ENCODE data around the gene PIAS4.

DNA sequence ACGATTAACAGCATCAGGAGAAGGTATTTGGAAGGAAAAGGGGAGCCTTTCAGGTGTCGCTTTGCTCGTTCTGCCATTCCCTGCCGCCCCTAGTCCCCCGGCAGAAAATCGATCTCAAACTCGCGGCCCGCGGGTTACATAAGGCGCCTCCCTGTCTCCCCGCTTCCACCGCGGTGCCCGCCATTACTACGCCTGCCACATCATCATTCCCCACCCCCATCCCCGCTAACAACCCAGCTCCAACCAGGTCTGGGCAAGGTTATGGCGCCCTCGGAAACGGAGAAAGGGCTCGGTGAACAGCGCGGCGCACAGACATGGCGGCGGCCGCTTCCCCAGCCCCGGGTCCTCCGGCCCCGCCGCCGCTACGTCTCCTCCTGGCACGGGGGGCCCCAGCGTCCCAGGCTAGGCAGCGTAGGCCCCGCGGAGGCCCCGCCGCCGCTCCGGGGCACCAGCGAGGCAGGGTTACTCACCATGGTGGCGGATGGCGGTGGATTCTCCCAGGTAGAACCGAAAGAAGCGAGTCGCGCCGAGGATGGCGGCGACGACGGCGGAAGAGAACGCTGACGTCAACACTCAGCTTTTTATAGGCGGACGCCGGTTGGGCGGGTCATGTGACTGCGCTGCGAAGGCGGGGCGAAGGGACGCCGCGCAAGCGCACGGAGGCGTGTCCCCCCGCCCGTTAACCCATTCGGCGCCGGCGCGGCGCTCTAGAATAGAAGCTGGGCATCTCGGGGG lies 22.5 kb upstream of the PIAS4 start, which contains the start of gene EEF2:
- TF ChIP-seq, protein P1, sequence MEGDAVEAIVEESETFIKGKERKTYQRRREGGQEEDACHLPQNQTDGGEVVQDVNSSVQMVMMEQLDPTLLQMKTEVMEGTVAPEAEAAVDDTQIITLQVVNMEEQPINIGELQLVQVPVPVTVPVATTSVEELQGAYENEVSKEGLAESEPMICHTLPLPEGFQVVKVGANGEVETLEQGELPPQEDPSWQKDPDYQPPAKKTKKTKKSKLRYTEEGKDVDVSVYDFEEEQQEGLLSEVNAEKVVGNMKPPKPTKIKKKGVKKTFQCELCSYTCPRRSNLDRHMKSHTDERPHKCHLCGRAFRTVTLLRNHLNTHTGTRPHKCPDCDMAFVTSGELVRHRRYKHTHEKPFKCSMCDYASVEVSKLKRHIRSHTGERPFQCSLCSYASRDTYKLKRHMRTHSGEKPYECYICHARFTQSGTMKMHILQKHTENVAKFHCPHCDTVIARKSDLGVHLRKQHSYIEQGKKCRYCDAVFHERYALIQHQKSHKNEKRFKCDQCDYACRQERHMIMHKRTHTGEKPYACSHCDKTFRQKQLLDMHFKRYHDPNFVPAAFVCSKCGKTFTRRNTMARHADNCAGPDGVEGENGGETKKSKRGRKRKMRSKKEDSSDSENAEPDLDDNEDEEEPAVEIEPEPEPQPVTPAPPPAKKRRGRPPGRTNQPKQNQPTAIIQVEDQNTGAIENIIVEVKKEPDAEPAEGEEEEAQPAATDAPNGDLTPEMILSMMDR (IDR thresholded peaks at IDR 0.05): peak in 2 of 5 experiments; percentile 59 to 60
- peak; percentile 98 to 100 for TF ChIP-seq POLR2A (IDR thresholded peaks at IDR 0.05)
